HG02840 (cell line): Measurements from ENCODE around the gene ATG7.

ENCODE experiments used
- ATAC-seq: cut with Tn5 transposase; IDR thresholded peaks from one replicate; pipeline ENCODE4 v1.9.1; 2021; ENCODE audit warnings: mild to moderate bottlenecking, moderate library complexity, moderate number of reproducible peaks; ENCODE audit not compliant: unreplicated experiment, low FRiP score

Gene ATG7

DNA sequence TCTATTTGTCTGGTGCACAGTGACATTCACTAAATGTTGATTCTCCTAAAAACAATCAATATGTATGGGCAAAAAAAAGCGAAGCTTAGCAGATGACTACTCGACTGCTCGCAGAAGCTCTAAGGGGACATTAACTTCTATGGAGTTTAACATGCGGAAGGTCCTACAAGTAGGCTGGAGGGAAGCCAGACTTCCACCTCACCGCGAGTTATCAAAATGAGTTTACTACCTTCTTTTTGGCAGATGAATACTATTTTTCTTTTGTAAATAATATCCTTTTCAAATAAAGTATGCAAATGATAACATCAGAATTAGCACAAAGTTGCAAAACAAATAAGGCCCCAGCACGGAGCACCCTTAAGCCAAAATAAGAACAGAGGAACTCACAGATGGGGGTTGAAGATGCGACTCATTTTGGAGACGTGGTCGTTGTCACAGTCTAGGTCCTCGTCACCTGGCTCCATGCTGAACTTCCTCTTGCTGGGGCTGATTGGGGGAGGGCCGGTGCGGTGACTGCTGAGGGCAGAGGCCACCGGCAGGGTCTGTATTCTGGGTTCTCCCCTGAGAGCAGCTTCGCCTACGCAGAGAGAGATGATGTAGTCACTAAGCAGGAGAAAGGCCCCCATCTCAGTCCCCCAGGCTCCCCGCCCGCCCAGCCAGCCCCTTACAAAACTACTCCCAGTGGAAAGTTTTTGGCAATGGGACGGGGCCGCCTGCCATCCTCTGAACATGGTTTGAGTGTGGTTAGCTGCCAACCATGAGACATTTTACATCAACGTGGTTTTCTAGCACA is 329.4 kb downstream of the ATG7 start:
- ATAC-seq = peak; percentile 89

DNA sequence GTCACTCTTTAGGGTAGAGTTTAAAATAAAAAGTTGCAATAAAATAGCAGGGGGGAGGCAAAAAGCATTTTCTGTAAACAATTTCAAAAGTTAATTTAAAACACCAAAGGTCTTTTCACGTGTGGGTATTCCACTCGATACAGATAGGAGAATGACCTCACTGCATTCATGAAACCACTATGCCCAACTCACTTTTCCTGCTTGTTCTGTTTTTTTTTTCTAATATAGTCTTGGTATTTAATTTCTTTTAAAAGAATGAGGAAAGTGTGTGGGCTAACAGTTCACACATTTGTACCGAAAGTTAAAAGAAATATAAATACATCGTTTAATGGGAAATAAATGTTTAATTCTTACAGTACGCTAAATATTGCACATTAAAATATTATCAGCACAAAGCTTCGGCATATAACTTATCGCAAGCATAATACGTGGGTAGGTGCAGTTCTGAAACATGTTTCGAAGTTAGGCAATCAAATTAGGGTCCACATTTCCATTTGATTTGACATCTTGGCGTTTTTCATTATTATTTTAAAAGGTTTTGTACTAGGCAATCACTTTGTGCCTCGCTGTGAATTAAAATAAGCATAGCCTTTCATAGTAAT is 330.1 kb downstream of the ATG7 start:
- ATAC-seq = no peak

DNA sequence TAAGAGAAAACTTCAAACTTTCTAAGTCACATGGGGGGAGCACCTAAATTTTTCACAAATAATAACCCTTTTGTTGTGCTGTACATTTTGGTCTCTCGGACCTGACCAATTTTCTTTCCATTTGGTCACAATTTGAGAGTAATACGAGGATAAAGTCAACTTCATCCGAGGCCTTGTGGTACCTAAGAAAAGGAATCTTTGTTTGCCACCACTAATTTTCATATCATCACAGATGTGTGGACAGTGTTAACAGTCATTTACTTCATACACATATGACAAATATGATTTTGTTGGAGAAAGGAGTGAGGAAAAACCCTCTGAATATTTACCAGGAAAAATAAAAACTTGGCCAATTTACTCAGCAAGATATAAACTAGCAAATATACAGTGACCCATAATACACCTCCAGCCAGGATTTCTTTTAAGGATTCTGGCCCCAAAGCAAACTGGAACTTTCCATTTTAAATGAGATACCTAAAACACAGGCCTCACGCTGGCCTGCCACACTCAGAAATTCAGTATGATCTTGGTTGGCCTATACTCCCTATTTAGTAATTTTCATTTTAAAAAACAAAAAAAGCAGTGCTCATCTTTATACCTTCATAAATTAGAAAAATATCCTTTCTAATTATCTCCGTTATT is 330.8 kb downstream of the ATG7 start:
- no peak for ATAC-seq

DNA sequence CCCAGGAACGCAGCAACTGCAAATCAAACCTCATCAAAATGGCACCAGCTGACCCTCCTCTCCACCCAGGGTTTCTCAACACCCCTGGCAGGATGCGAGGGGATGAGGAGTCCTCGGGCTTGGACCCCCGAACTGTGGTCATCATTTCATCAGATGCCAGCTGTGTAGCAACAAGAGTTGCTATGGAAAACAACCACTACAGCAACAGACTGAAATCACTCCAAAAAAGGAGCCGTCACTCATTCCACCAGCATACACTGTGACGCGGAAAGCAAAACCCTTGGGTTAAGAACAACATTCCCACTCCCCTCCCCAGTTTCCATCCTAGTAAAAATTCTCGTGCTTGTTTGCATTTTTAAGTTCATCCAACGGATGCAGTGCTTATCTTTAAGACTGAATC is 331.4 kb downstream of the ATG7 start:
- no peak for ATAC-seq

GRCh38 chr3:11604139-11604892 is 332.1 kb downstream of the ATG7 start:
- no peak for ATAC-seq

DNA sequence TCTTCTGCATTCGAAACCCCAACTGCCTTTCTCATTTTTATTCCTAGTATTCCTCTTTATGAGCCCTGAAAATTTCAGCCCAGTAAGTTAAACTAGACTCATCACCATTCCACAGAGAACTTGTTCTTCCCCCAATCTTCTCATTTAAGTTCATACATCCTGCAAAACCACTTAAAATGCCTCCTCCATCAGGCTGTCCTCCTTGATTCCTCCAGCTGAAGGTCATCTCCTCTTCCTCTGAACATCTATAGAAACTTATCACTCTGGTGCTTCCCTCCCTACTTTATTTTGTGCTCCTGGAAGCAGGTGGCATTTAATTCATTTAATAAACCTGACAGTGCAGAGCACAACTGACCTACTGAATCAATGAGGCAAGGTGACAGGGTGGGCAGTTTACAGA is 333.2 kb downstream of the ATG7 start:
- no peak for ATAC-seq

GRCh38 chr3:11606090-11606784 is 334.0 kb downstream of the ATG7 start:
- ATAC-seq = no peak

DNA sequence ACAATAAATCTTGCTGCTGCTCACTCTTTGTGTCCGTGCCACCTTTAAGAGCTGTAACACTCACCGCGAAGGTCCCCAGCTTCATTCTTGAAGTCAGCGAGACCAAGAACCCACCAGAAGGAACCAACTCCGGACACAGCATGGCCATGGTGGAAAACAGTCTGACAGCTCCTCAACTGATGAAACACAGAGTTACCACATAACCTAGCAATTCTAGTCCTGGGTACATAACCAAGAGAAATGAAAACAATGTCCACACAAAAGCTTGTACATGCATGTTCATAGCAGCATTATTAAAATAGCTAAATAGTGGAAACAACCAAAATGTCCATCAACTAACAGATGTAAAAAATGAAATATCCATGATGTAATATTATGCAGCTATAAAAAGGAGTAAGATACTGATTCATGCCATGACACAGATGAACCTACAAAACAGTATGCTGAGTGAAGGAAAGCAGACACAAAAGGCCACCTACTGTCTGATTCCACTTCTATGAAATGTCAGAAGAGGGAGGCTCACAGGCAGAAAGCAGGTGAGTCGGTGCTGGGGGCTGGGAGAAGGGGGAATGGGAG is 334.8 kb downstream of the ATG7 start:
- no peak for ATAC-seq
